Non-pigmented ciliary epithelial cell (primary cell): Measurements from ENCODE around the gene C19orf18.

Source experiments
- DNase-seq: peaks from one replicate; pipeline ENCODE4 v3.0.0-alpha.2; 2010; ENCODE audit warnings: low read depth

C19orf18 gene

GRCh38 chr19:57947419-57948134, 26.8 kb downstream of the C19orf18 start, which contains the start of gene ZNF256:
TSS of gene ZNF256 (minus strand) at chr19:57947706. CDS start at chr19:57947474, 232 bp downstream.
- DNase-seq, result peak; percentile 73

DNA sequence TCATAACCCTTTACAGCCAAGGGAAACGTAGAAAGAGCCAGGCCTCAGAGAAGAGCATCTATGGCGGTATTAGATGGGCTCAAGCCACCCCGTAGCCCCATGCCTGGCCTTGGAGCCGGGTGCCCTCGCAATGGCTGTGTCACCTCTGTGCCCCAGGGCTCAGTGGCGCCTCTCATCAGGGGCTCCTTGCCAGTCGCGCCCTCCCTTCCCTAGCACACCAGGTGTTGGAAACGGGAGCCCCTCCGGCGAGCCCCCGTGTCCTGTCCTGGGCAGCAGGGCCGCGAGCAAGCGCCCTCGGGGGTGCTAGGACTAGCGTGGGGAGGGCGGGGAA, 27.3 kb downstream of the C19orf18 start:
- DNase-seq, result no peak

GRCh38 chr19:57946316-57946715, 28.0 kb downstream of the C19orf18 start:
- DNase-seq, result no peak

GRCh38 chr19:57941593-57941992, 32.7 kb downstream of the C19orf18 start:
- no peak for DNase-seq

DNA sequence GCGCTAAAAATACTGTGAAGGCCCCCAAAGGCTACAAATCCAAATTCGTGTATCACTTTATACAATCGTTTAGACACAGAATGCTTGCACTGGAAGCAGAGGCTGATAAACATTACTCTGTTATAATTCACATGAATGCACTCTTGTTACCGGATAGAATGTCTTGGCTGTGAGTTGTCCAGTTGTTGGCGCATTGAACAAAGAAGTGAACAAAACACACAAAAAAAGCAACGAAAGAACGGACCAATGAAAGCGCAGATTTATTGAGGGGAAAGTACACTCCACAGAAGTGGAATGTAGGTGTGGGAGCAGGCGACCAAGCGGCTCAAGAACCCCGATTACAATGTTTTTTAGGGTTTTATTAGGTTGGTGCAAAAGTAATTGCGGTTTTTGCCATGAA, 38.6 kb downstream of the C19orf18 start:
- DNase-seq, result no peak

DNA sequence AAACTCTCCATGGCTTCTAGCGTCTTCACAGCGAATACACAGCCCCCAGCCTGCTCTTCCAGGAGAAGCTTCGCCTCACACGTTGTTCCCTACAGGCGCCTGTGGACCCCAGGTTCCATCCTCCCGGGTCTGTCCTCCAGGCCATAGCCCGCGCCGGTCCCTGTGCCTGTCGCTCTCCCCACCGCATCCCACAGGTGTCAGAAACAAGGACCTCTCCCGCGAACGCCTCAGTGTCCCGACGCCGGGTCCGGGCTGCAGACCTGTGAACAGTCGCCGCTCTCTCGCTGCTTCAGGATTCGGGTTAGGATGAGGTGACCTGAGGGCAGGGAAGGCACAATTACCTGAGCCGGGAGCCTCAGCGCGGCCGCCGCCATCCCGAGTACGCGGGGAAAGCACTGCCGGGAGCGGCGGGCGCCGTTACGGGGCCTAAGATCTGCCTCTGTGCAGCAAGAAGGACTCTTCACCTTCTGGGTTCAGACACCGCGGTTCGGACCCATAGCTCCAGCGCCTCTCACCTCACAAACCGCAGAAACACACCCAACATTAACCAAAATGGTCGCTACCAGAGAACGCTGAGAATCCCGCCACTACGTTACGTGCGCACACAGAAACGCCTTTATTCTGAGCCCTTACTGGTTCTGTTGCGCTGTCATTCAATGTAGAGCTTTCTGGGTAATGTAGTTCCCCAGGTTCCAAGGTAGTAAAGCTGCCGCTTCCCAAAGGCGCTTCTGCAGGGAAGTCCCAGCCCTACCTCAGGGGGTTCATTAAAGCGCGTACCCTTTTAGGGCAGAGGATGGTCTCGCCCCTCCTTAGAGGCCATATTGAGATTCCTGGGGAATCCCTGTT, 39.3 kb downstream of the C19orf18 start, which contains the start of gene ZNF418:
TSS of gene ZNF418 (minus strand) at position 583 of the 846 bp plus-strand sequence. CDS start 1,580 bp downstream, outside the sequence.
- DNase-seq, result peak; percentile 51

DNA sequence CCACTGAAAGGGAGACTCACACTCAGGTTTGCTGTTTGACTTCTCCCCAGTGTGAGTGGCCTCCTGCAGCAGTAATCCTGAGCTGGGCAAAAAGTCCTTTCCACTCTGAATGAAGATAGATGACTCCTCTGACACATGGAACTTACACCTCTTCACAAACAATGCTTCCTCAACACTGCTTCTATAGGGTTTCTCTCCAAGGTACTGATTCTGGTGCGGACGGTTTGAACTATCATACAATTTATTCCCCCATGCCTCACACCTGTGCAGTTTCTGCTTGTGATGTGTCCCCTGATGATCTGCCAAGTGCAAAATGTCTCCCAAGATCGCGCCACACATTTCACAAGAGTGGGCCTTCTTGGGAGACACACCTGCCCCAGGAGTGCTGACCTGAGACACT, 46.7 kb downstream of the C19orf18 start:
- no peak for DNase-seq

GRCh38 chr19:57916168-57916995, 58.0 kb downstream of the C19orf18 start, which contains the start of gene ZNF417:
TSS of gene ZNF417 (minus strand) at chr19:57916592. CDS start at chr19:57916411, 181 bp downstream.
- DNase-seq, result peak; percentile 86

DNA sequence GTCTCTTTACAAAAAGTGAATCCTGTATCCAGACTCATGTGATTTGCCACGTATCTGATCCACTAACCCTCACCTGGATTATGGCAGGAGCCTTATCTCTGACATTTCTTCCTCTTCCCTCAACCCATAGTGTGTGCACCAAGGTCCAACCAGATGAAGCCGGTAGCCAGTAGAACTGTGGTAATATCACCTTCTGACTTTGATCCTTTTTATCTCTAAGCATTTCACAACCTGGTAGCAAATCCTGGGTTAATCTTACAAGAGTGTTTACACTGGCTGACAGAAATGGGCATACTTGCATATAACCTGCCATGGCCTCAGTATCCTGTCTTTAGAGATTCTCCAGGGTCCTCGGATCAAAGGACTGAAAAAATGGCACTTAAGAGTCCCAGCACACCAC, 59.8 kb downstream of the C19orf18 start:
- no peak for DNase-seq
